NCI-H82 (cell line): ENCODE data around the gene MBLAC1.

Experiments
- DNase-seq: peaks from one replicate; lab custom pipeline; 2025; lab: John Stamatoyannopoulos, UW

Gene MBLAC1

GRCh38 chr7:100098913-100099312, 27.9 kb upstream of the MBLAC1 start:
- no peak for DNase-seq

DNA sequence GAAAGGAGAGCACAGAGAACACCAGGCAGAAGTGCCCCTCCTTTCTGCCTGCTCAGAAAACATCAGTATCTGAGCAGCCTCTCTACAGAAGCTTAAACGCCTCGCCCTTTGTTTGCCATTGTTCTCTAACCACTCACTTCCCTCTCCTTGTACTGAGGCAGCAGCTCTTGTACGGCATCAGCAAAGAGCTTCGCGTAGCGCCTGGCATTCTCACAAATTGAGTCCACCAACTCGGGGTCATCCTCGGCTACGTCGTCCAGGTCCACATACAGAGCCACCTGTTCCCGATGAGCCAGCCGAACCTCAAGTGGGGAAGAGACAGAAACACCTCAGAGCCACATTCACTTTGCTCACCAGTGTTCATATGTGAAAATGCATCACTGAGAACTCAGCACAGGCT, 27.3 kb upstream of the MBLAC1 start:
- no peak for DNase-seq

- DNase-seq: peak; percentile 93
Measured at GRCh38 chr7:100100420-100101015, 26.2 kb upstream of the MBLAC1 start.

DNA sequence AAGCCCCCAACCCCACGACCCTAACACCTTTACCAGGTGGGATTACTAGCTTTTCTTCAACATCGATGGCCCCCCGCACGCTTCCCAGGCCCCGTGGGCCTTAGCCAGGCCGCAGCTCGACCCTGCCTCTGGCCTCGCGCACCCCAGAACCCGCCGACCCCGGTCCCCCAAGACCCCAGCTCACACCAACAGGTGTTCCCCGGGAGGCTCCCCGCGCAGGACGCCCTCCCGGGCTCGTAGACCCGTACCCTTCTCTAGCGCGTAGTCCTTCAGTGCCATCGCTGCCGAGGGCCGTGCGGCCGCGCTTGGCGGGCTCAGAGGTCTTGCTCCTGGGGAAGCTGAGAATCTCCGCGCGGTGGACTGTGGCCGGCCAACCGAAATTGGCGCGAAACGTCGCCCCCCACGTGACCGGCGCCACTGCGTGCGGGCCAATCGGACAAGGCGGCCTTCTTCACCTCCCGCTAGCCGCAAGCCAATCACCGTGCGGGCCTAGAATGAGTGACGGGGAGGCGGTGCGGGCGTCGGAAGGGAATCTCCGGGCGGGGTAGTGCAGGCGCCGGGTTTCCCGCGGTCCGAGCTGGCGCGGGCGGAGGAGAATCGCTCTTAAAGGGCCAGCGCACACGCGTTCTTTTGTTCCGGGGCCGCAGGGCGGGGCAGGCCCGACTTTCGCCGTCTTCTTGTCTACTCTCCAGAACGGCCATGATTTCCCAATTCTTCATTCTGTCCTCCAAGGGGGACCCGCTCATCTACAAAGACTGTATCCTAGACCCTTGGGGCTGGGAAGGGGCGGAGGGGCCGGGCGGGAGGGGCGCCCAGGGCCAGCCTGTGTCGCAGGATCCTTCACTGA, 25.5 kb upstream of the MBLAC1 start, which contains the start of the genes AP4M1 and MCM7:
AP4M1 (plus strand) TSS at position 628 of the 847 bp plus-strand sequence; CDS start at position 700, 72 bp downstream.
MCM7 (minus strand) TSS at position 382 of the 847 bp plus-strand sequence; CDS start at position 279, 103 bp downstream.
- peak; percentile 99 for DNase-seq

GRCh38 chr7:100102950-100103840, 23.6 kb upstream of the MBLAC1 start:
- DNase-seq: no peak

GRCh38 chr7:100105534-100105933, 21.2 kb upstream of the MBLAC1 start:
- no peak for DNase-seq

- no peak for DNase-seq
Measured at GRCh38 chr7:100106633-100107032, 20.1 kb upstream of the MBLAC1 start.

DNA sequence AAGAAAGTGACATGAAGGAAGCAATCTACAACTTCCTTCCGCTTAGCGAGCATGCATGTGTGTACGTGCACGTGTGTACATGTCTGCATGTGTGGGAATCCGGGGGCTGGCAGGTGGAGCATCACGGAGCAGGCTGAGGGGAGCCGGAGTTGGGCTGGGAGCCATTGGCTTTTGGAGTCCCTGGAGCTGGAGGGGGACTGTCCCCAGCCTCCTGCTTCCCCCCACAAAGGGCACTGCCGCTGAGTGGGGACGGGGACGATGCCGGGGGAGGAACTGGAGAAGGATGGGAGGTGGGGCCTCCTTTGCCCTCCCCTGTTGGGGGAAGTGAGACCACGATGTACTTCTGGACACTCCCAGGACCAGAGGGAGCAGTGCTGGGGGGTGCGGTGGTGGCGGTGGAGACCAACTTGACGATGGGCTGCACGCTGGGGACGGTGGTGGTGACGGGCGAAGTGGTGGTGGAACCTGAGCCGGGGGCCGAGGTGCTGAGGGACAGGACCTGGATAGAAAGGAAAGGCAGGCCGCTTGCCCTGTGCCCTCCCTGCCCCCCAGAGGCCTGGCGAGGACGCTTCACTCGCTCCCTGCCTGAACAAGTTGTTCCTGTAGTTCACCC, 19.5 kb upstream of the MBLAC1 start:
- DNase-seq: no peak

DNA sequence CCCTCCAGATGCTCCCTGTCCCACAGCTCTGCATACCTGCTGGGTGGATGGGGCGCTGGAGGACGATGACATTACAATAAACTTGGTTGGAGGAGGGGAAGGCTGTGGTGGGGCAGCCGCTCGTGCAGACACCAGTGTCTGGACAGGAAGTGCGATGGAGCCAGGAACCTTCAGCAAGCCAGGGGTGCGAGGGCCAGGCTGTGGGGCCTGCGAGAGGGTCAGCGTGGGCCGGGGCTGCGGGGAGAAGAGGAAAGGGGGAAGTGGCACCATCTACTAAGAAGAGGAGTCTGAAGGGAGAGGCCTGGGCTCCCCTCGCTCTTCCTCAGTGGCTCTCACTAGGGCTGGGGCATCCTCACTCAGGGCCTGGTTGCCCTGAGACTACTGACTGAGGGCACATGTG, 18.9 kb upstream of the MBLAC1 start:
- no peak for DNase-seq

- DNase-seq: peak; percentile 31
Measured at GRCh38 chr7:100109521-100110163, 17.1 kb upstream of the MBLAC1 start.

- no peak for DNase-seq
Measured at GRCh38 chr7:100111156-100111555, 15.6 kb upstream of the MBLAC1 start.

- DNase-seq: no peak
Measured at GRCh38 chr7:100111914-100112313, 14.9 kb upstream of the MBLAC1 start.

DNA sequence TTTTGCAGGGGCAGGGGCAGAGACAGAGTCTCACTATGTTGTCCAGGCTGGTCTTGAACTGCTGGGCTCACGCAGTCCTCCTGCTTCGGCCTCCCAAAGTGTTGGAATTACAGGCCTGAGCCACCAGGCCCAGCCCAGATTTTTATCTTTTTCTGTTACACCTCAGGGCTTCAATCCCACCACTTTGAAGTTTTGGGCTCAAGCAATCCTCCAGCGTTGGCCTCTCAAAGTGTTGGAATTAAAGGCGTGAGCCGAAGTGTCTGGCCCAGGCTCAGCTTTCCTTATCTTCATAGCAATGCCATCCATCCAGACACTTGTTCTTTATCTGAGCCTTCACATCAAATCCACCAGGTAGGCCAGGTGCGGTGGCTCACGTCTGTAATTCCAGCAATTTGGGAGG, 11.7 kb upstream of the MBLAC1 start:
- DNase-seq: no peak

DNA sequence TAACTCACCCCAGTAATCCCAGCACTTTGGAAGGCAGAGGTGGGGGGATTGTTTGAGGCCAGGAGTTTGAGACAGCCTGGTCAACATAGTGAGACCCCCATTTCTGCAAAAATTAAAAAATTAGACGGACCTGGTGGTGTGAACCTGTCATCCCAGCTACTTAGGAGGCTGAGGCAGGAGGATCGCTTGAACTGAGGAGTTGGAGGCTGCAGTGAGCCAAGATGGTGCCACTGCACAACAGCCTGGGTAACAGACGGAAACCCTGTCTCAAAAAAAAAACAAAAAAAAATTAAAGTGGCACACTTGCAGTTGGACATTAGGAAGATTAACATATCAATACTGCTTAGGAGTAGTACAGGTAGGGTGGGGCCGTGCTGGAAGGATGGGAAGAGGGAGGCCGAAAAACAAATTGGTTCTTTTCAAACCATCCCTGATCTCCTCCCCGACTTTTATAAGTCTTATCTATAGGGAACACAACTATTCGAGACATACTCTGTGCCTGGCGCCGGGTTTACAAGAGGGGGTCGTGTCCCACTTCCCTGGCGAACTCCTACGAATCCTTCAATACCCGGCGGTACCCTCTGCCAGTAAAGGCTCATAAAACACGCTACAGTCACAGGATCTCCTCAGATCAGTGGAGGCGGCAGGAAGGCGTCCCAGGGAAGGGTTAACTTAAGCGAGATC, 8.2 kb upstream of the MBLAC1 start:
- peak; percentile 65 for DNase-seq

DNA sequence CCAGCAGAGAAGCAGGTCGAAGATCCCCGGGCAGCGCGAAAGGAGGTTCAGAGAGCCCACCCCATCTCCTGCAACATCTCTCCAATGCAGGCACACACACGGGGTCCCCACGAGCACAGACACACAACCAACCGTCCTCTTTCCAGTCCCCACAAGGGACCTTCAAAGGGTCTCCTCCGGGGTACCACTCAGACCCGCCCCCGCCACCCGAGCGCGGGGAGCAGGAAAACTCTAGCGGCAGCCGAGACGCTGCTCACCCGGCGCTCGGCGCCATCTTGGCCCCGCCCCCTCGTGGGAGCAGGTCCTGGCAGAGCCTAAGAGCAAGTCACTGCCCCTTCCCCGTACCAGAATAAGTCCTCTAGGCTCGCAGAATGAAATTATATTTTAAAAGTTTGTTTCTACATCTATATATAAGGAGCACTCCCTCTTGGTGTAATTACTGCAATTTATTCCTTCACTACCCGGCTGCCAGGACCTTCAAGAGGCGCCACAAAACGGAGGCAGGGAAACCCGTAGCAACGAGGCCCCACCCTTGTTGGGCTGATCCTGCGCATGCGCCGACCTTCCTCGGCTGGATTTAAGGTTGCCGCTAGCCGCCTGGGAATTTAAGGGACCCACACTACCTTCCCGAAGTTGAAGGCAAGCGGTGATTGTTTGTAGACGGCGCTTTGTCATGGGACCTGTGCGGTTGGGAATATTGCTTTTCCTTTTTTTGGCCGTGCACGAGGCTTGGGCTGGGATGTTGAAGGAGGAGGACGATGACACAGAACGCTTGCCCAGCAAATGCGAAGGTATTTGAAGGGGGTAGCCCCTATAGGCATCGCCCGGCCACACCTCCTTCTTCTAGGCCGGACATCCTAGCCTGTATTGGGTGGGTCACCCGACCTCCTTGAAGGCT, 7.4 kb upstream of the MBLAC1 start, which contains the start of the genes CNPY4 and TAF6:
CNPY4 (plus strand) TSS at position 563 of the 898 bp plus-strand sequence; CDS start at position 674, 111 bp downstream.
TAF6 (minus strand) TSS at position 287 of the 898 bp plus-strand sequence. CDS start 5,149 bp downstream, outside the sequence.
- DNase-seq: peak; percentile 98

DNA sequence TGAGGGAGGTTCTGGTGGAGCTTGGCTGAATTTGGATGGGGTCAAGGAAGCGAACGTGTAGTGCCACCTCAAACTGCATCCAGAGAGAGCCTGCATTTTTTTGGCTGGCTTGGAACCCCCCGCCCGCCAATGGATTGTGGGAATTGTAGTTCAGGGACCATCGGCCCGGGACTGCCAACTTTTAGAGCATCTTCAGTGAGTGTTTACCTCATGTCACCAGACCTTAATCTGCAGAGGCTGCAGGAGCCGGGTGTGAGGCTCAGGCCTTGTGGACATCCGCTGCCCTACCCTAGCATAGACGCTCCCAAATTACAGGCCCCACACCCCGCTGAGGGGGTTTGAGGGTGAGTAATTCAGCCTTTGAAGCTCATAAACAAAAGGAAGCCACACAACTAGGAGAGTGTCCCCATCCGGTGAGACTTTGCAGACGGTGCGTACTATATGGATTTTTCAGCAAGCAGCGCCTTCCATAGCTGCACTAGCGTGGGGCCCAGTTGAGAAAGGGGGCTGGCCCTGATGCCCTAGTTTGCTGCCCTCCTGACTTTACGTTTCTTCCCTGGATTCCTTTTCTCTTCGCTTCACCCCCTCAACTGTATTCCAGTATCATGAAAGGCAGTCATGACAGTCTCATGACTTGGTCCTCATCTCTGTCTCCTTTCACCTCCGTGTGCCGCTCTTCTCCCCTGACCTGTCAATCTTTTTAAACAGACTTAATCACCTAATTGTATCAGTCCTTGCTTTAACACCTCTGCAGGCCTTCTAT, 6.6 kb upstream of the MBLAC1 start:
- peak; percentile 77 for DNase-seq

DNA sequence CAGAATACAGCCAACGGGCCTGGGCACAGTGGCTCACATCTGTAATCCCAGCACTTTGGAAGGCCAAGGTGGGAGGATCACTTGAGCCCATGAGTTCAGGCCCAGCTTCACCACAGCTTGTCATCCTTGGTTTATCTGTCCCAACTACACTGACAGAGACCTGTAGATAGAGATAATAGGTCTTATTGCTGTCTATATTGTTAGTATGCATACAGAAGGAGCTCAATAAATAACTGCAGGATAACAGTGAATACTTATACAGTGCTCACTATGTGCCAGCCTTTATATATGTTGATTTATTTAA, 6.1 kb upstream of the MBLAC1 start:
- no peak for DNase-seq

- no peak for DNase-seq
Measured at GRCh38 chr7:100122067-100122466, 4.7 kb upstream of the MBLAC1 start.

GRCh38 chr7:100122568-100122967, 4.2 kb upstream of the MBLAC1 start:
- DNase-seq: no peak
